ENCODE measurements around the gene DCANP1.

Gene DCANP1

GRCh38 chr5:135441350-135441831 lies 5.8 kb downstream of the DCANP1 start:
- DNase-seq (ENCODE audit: low read depth), result no peak

DNA sequence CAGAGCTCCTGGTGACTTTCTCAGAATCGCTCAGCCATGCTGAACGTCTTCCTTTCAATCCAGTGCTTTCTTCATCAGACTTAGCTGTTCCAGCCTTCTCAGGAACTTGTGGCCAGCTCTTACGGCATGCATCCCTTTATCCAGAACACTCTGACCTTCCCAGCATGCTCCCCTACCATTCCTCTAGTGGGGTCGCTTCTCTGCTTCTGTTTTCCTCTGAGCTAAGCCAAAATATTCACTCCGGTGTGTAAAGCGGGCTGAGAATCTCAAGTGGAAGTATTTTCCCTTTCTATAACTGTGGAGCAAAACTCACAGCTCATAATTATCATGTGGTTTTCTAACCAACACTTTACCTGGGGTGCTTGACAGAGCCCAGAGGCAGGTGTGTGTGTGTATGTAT lies 6.2 kb downstream of the DCANP1 start:
- DNase-seq (ENCODE audit: low read depth), result no peak

DNA sequence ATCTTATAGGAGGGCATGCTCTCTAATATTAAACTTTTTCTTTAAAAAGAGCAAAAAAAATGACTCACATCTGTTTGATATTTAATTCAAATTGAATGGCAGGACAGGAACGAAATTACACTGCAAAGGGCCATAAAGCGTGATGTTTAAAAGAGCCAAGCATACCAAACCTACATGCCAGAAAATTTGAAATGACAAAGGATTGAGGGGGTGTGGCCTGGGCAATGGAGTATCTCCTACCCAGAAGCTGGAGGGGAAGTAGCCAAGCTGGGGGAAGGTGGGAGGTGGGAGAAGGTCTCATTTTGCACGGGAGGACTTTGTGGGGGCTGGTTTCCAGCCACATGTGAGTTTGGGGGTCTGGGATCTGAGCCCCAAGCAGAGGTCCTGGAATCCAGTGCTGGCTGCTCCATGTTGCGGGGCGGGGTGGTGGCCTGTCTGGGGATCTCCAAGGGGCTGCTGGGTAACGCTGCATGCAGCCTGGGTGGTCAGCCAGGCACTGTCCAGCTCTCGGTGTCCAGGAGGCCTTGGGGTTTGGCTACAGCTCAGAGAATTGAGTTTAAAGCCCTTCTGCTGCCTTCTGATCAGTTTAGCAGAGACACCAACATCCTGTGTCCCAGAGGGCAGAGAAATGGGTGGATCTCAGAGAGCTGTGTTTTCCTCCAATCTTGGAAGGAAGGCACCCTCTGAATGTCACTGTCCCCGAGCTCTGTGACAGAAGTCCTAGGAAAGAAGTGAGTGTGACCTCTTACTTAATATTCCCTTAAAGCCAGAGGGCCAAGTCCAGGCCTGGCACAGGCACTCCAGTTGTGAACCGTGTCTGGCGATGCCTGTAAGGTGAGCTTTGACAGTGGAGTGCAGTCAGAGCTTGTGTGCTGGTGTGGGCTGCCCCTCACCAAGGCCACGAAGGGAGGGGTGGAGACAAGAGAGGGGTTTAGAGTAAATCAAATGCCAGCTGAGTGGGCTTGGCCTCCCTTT lies 7.6 kb downstream of the DCANP1 start:
- no peak for DNase-seq (ENCODE audit: low read depth)

DNA sequence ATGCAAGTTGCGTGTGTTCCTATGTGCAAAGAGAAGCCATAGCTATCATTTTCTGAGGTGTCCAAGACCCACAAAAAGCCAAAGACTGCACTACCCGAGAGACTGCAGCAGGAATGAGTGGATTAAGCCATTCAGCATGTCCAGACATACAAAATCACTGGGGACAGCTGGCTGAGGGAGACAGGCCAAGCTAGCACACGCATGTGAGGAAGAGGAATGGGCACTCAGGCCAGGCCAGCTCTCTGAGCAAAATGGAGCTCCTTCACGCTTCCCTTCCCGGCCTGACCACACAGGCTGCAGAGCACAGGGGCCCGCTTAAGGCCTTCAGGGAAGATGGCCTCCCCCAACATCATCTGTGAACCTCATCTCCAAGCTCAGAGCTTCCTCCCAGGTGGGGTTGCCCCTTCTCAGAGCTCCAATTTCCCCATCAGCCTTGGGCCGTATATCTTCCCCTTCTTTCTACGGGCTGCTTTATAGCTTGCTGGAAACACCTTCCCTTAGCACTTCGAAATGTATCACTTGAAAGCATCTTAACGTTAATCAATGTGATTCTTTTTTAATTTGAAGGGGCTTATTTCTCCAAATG lies 8.4 kb downstream of the DCANP1 start:
- DNase-seq (ENCODE audit: low read depth), result no peak

DNA sequence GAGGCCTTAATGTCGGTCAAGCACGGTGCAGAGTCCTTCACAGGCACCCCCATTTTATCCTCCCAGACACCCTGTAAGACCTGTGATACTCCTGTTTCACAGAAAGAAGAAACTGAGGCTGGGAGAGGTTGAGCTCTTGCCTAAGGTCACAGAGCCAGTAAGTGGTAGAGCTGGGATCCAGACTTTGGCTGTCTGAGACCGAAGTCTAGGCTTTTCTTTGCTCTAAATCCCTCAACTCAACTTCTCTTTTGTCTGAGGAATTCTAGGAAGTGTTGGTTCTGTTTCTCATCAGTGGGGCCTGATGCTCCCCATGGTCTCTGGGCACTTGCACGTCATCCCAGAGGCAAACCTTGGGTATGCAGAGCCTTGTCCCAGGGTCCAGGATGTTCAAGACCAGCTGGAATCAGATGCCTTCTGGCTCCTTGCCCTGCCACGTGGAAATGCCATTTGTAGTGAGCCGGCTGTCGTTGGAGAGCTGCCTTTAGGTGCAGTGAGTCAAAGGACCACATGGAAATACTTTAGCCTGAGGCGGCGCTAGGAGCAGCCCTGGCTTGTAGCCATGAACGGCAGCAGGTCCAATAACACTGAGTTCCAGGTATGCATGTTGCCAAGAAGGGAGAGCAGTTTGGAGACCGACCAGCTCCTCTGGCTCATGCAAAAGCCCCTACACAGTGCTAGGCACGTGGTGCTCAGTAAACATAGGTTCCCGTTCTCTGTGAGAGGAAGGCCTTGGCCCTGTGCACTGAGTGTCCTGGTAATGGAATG lies 9.2 kb downstream of the DCANP1 start:
- no peak for DNase-seq (ENCODE audit: low read depth)

DNA sequence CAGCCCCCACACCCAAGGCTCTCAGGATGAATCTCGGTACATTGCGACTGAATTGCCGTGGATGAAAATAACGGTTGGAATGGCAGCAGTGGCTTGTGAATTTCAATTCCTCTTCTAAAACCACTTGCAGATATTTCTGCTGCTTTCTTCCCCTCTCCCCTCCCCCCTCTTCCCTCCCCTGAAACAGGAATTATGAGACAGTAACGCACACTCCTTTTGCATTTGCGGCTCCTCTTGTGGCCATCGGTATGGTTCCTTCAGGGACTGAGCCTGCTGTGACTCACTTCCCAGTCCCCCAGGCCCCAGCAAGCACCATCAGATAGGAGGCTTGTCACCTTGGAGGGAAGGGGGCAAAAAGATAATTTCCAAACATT lies 9.7 kb downstream of the DCANP1 start:
- no peak for DNase-seq (ENCODE audit: low read depth)

GRCh38 chr5:135436951-135437418 lies 10.2 kb downstream of the DCANP1 start:
- DNase-seq (ENCODE audit: low read depth), result no peak

DNA sequence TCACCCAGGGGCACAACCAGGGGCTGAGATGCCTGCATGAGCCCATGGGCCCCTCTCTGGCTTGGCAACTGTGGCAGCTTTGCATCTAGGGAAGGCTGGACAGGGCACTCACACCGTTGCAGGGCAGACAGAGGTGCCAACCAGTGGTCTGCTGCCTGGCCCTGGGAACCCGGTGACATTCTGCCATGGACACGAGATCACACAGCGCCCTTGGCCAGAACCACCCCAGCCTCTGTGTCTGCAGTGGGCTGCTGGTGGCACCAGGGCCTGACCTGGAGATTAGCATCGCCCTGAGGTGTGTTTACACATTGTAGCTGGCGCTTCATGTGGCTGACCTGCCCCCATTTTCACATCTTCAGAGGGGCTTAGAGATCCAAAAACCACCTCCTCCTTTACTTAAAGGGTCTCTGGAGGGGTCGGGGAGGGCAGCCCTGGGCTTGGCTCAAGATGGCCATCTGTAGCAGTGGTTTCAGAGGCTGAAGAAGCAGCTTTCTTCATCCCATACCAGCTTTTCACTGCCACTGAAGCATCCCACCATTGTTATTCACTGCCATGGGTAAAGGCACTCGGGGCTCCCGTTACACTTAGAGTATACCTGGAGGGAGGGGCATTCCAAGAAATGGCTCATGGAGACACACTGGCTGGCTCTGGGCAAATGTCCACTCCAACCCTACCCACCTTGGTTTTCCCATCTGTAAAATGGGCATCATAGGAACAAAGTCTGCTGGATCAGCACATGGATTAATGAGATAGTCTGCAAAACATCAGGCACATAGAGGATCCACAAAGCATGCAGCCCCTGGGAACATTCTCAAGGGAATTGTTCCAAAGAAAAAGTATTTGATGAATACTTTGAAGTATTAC lies 11.4 kb downstream of the DCANP1 start:
- DNase-seq (ENCODE audit: low read depth), result no peak

- DNase-seq (ENCODE audit: low read depth), result no peak
Observed at GRCh38 chr5:135434591-135435466, 12.3 kb downstream of the DCANP1 start.

DNA sequence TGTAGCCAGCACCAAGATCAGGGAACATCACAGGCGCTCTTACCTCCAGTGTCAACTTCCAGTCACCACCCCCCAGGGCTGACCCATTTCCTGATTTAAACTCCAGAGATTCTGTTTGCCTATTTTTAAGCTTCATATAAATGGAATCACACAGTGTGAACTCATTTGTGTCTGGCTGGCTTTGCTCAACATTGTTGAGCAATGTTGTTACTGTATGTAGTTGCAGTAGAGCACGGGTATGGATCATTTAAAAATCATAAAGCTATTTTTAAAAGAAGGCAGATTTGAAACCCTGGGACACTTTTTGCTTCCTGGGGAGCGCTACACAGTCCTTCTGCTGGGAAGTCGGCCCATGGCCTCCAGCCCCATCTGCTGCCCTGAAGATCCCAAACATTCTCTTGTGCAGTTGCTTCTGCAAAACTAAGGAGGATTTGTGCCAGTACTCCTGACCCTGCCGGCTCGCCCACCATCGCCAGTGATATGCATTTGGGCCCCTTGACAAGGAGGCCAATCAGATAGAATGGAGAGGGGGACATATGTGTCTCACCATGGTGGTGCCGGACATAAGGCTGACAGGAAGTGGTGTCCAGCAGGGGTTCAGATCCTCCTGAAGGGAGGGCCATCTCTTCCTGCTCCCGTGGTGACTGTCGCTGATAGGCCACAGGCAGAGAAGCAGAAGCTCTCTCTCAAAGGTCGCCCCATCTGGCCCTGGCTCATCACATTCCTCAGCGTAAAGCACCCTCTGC lies 13.3 kb downstream of the DCANP1 start:
- no peak for DNase-seq (ENCODE audit: low read depth)

GRCh38 chr5:135432113-135432512 lies 15.0 kb downstream of the DCANP1 start:
- no peak for DNase-seq (ENCODE audit: low read depth)

GRCh38 chr5:135430135-135430437 lies 17.1 kb downstream of the DCANP1 start:
- no peak for DNase-seq (ENCODE audit: low read depth)

GRCh38 chr5:135429301-135430134 lies 17.6 kb downstream of the DCANP1 start:
- no peak for DNase-seq (ENCODE audit: low read depth)

- no peak for DNase-seq (ENCODE audit: low read depth)
Observed at GRCh38 chr5:135428586-135428985, 18.6 kb downstream of the DCANP1 start.

DNA sequence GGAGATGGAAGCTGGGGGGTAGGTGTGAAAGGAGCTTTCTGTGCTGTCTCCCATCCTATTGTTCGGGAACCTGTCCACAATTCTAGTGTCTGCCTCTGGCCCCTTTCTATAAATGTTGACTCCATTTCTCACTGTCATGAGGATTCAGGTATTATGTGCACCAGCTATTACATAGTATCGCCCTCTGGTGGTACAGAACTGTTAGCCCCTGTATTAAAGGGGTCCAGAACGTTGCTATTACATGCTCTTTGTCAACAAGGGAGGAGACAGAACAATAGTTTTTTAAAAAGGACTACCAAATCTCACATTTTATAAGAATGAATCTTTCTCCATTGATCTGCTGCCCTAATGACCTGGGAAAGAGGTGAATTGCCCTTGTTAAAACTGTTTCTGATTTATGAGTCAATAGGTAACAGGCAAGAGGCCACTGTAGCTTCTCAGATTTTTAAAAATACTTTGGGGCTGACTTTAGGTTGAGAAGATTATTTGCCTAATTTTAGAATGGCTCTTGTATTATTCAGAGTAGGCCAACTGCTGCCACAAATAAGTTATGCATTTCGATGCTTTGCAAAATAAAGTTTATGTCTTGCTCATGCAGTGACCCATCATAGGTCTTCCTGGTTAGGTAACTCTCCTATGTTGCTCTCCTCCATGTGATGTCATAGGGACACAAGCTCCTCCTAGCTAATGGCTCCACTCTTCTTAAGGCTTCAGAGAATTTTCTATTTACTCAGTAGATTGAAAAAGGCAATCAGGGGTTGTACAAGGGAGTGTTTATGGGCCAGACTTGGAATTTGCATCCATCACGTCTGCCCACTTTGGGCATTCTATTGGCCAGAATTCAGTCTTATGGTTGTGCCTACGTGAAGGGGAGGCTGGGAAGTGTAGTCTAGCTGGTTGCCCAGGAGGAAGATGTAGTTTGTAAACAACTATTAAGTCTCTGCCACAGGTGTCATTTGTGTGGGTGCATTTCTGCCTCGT lies 20.8 kb downstream of the DCANP1 start:
- DNase-seq (ENCODE audit: low read depth), result no peak

GRCh38 chr5:135425641-135426040 lies 21.5 kb downstream of the DCANP1 start:
- no peak for DNase-seq (ENCODE audit: low read depth)

DNA sequence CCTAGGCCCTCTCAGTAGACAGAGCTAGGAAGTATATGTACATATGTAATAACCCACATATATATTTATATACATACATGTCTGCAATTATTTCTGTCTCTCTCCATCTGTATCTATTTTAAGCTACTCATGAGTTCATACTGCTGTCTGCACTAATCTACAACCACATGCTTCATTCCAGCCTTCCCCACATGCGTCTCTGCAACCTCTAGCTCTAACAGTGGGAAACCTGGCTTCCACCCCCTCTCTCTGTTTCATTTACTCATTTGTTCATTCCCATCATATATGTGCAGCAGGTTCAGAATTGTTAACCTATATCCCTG lies 23.3 kb downstream of the DCANP1 start:
- DNase-seq (ENCODE audit: low read depth), result no peak
